Glutamatergic neuron (in vitro differentiated cells): ENCODE results near the gene AP5Z1. TPM values are rescaled to one million over a fixed set of nuclear protein-coding genes. Genes with fewer than 3 reads are reported as not detected.

Experiments
- DNase-seq: peaks from one replicate; pipeline ENCODE4 v3.0.0; 2022
- H3K27ac Mint-ChIP-seq: one replicate; pipeline ENCODE4 v1.8.0; 2020; ENCODE audit warnings: mild to moderate bottlenecking, mixed read lengths, inconsistent platforms; ENCODE audit not compliant: unreplicated experiment
- H3K27me3 Mint-ChIP-seq: one replicate; pipeline ENCODE4 v1.8.0; 2020; ENCODE audit warnings: mild to moderate bottlenecking, moderate library complexity, mixed read lengths, inconsistent platforms; ENCODE audit not compliant: unreplicated experiment
- H3K36me3 Mint-ChIP-seq: one replicate; pipeline ENCODE4 v1.8.0; 2020; ENCODE audit warnings: mild to moderate bottlenecking, mixed read lengths, inconsistent platforms; ENCODE audit not compliant: unreplicated experiment
- H3K4me1 Mint-ChIP-seq: one replicate; pipeline ENCODE4 v1.8.0; 2020; ENCODE audit warnings: mild to moderate bottlenecking, low read depth, mixed read lengths, inconsistent platforms; ENCODE audit not compliant: unreplicated experiment
- H3K4me3 Mint-ChIP-seq: one replicate; pipeline ENCODE4 v1.8.0; 2020; ENCODE audit warnings: mild to moderate bottlenecking, mixed read lengths, inconsistent platforms; ENCODE audit not compliant: unreplicated experiment
- H3K9me3 Mint-ChIP-seq: one replicate; pipeline ENCODE4 v1.8.0; 2020; ENCODE audit warnings: mild to moderate bottlenecking, moderate library complexity, mixed read lengths, inconsistent platforms; ENCODE audit not compliant: unreplicated experiment
- CTCF ChIP-seq: fragments of 200-600 bp; sonication (generic); IDR thresholded peaks from one replicate; pipeline ENCODE4 v1.5.0; 2021; ENCODE audit not compliant: partially characterized antibody, unreplicated experiment
- total RNA-seq: library from RNA; stranded (reverse); fragmentation: NEBNext Ultra II Directional; extraction: Animal tissue kit (Norgen Biotek cat#: 25700); gene quantifications from one replicate; pipeline ENCODE4 v1.2.1, GENCODE V29; 2021; ENCODE audit not compliant: unreplicated experiment

The AP5Z1 gene
- total RNA-seq, 1 donor from 2014 or later, result 49.8 TPM

GRCh38 chr7:4786015-4786414 is 10.6 kb downstream of the AP5Z1 start:
- Mint-ChIP-seq H3K4me1 (no peaks in the 10 kb centered on the region), H3K9me3 (peaks cover 10% of the 10 kb centered on the region), H3K27me3 (peaks cover 4% of the 10 kb centered on the region), H3K27ac (peak overlapping the region; percentile 64), H3K36me3 (no peaks in the 10 kb centered on the region), H3K4me3 (no peak overlapping the region)
- DNase-seq, result no peak
- no peak for TF ChIP-seq CTCF

GRCh38 chr7:4787541-4787940 is 12.1 kb downstream of the AP5Z1 start:
- H3K27me3 Mint-ChIP-seq, result peaks cover 5% of the 10 kb centered on the region
- TF ChIP-seq CTCF, result no peak
- H3K9me3 Mint-ChIP-seq, result peaks cover 7% of the 10 kb centered on the region
- H3K27ac Mint-ChIP-seq, result no peak overlapping the region
- no peak for DNase-seq
- no peaks in the 10 kb centered on the region for H3K36me3 Mint-ChIP-seq
- no peaks in the 10 kb centered on the region for H3K4me1 Mint-ChIP-seq
- no peak overlapping the region for H3K4me3 Mint-ChIP-seq

GRCh38 chr7:4787947-4788626 is 12.7 kb downstream of the AP5Z1 start:
- H3K36me3 Mint-ChIP-seq, result no peaks in the 10 kb centered on the region
- no peak overlapping the region for H3K4me3 Mint-ChIP-seq
- TF ChIP-seq CTCF, result no peak
- no peak for DNase-seq
- H3K9me3 Mint-ChIP-seq, result peaks cover 7% of the 10 kb centered on the region
- no peak overlapping the region for H3K27ac Mint-ChIP-seq
- no peaks in the 10 kb centered on the region for H3K4me1 Mint-ChIP-seq
- H3K27me3 Mint-ChIP-seq, result peaks cover 5% of the 10 kb centered on the region

- Mint-ChIP-seq H3K4me1 (no peaks in the 10 kb centered on the region), H3K4me3 (no peak overlapping the region), H3K27ac (no peak overlapping the region), H3K27me3 (peaks cover 5% of the 10 kb centered on the region), H3K36me3 (no peaks in the 10 kb centered on the region), H3K9me3 (peaks cover 7% of the 10 kb centered on the region)
- no peak for TF ChIP-seq CTCF
- DNase-seq, result peak; percentile 16
Observed at GRCh38 chr7:4788627-4789189, 13.3 kb downstream of the AP5Z1 start.

- peak; percentile 23 for DNase-seq
- Mint-ChIP-seq H3K4me3 (no peak overlapping the region), H3K36me3 (peaks cover 4% of the 10 kb centered on the region), H3K27me3 (peaks cover 4% of the 10 kb centered on the region), H3K9me3 (peaks cover 9% of the 10 kb centered on the region), H3K4me1 (peaks cover 4% of the 10 kb centered on the region), H3K27ac (no peak overlapping the region)
- TF ChIP-seq CTCF, result no peak
Observed at GRCh38 chr7:4789194-4790077, 14.0 kb downstream of the AP5Z1 start.
